PFSK-1 (cell line): ENCODE results near the gene APOF.

Experiments used
- POLR2AphosphoS5 ChIP-seq: IDR thresholded peaks from 2 replicates; pipeline ENCODE4 v1.6.1; 2012; ENCODE audit warnings: low read depth, mild to moderate bottlenecking, control low read depth, low read length, moderate library complexity
- TAF1 ChIP-seq: IDR thresholded peaks from 2 replicates; pipeline ENCODE4 v1.6.1; 2012; ENCODE audit warnings: low read length, control low read depth, borderline replicate concordance; ENCODE audit not compliant: insufficient read depth

- TF ChIP-seq TAF1 (no peak), POLR2AphosphoS5 (no peak)
Measured at GRCh38 chr12:56398324-56398723, 35.7 kb upstream of the APOF start.
